ENCODE measurements around the gene GLTPD2.

DNA sequence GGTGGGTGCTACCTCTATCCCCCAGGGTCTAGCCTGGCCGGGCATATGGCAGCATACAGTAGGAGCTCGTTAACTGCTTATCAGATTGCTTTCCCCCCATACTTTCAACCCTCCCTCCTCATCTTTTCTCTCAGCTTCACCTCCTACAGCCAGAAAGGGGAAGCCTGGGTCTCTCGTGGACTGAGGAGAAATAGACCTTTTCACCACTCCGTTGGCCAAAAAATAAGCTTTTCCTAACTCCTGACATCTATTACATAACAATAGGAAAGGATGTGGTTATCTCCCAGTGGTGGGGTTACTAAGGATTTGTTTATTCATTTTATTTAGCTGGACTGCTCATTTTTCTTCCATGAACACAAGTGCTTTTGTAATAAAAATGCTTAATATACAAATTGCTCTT is 40.1 kb upstream of the GLTPD2 start:
- no peak for TF ChIP-seq POLR2A (IDR thresholded peaks at IDR 0.05)
- TF ChIP-seq, protein P1, sequence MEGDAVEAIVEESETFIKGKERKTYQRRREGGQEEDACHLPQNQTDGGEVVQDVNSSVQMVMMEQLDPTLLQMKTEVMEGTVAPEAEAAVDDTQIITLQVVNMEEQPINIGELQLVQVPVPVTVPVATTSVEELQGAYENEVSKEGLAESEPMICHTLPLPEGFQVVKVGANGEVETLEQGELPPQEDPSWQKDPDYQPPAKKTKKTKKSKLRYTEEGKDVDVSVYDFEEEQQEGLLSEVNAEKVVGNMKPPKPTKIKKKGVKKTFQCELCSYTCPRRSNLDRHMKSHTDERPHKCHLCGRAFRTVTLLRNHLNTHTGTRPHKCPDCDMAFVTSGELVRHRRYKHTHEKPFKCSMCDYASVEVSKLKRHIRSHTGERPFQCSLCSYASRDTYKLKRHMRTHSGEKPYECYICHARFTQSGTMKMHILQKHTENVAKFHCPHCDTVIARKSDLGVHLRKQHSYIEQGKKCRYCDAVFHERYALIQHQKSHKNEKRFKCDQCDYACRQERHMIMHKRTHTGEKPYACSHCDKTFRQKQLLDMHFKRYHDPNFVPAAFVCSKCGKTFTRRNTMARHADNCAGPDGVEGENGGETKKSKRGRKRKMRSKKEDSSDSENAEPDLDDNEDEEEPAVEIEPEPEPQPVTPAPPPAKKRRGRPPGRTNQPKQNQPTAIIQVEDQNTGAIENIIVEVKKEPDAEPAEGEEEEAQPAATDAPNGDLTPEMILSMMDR (IDR thresholded peaks at IDR 0.05) = no peak

All from lower leg skin (tissue), 3 donors.